GM23338 (cell line): ENCODE measurements around the gene PRKAR1A. TPM values are rescaled to one million over a fixed set of nuclear protein-coding genes. Genes with fewer than 3 reads are reported as not detected.

Experiments used
- ATAC-seq: fragments of 200-7000 bp; cut with Tn5 transposase; 3 replicates; pipeline ENCODE4 v1.9.1; 2020
- DNase-seq: peaks from one replicate; pipeline ENCODE4 v3.0.0-alpha.2; 2015; ENCODE audit warnings: low spot score
- H2AFZ ChIP-seq: fragments of 200-600 bp; sonication (generic); 2 replicates; pipeline ENCODE4 v1.8.0; 2016; ENCODE audit warnings: antibody characterized with exemption, mild to moderate bottlenecking, moderate library complexity
- H3F3A ChIP-seq: fragments of 200-600 bp; sonication (generic); replicated peaks from 2 replicates; pipeline ENCODE4 v1.8.0; 2017; ENCODE audit warnings: antibody characterized with exemption, mixed run types, low read depth
- H3K27ac ChIP-seq: fragments of 200-600 bp; sonication (generic); 2 replicates; pipeline ENCODE4 v1.6.1; 2016; ENCODE audit warnings: low read depth
- H3K27me3 ChIP-seq: fragments of 200-600 bp; sonication (generic); 2 replicates; pipeline ENCODE4 v1.8.0; 2016; ENCODE audit warnings: mild to moderate bottlenecking, mixed run types, moderate library complexity; ENCODE audit not compliant: insufficient read depth
- H3K36me3 ChIP-seq: fragments of 200-600 bp; sonication (generic); 2 replicates; pipeline ENCODE4 v1.8.0; 2016; ENCODE audit warnings: mild to moderate bottlenecking; ENCODE audit not compliant: insufficient read depth
- H3K4me1 ChIP-seq: fragments of 200-600 bp; sonication (generic); 2 replicates; pipeline ENCODE4 v1.8.0; 2016; ENCODE audit warnings: mild to moderate bottlenecking, moderate library complexity; ENCODE audit not compliant: insufficient read depth
- H3K4me2 ChIP-seq: fragments of 200-600 bp; sonication (generic); 2 replicates; pipeline ENCODE4 v1.7.1; 2017; ENCODE audit warnings: mixed run types
- H3K4me3 ChIP-seq: fragments of 200-600 bp; sonication (generic); 2 replicates; pipeline ENCODE4 v1.6.1; 2016; ENCODE audit warnings: mixed run types
- H3K79me2 ChIP-seq: fragments of 200-600 bp; sonication (generic); replicated peaks from 2 replicates; pipeline ENCODE4 v1.8.0; 2017; ENCODE audit warnings: mild to moderate bottlenecking; ENCODE audit not compliant: insufficient read depth
- H3K9me2 ChIP-seq: fragments of 200-600 bp; sonication (generic); 2 replicates; pipeline ENCODE4 v1.8.0; 2017; ENCODE audit not compliant: insufficient read depth
- H4K20me1 ChIP-seq: fragments of 200-600 bp; sonication (generic); replicated peaks from 2 replicates; pipeline ENCODE4 v1.8.0; 2017; ENCODE audit warnings: mild to moderate bottlenecking; ENCODE audit not compliant: insufficient read depth
- H3K27ac Mint-ChIP-seq: 2 replicates; pipeline ENCODE4 v1.8.0; 2020; ENCODE audit warnings: inconsistent platforms, mild to moderate bottlenecking, moderate library complexity, mixed read lengths
- H3K27me3 Mint-ChIP-seq: 3 replicates; pipeline ENCODE4 v1.8.0; 2022; ENCODE audit warnings: low read depth, mild to moderate bottlenecking, moderate library complexity, mixed read lengths, inconsistent platforms; ENCODE audit not compliant: insufficient read depth, poor library complexity
- H3K36me3 Mint-ChIP-seq: 3 replicates; pipeline ENCODE4 v1.8.0; 2021; ENCODE audit warnings: low read depth, mild to moderate bottlenecking, inconsistent platforms, moderate library complexity, mixed read lengths
- H3K4me1 Mint-ChIP-seq: 3 replicates; pipeline ENCODE4 v1.8.0; 2020; ENCODE audit warnings: mild to moderate bottlenecking, inconsistent platforms, mixed read lengths
- H3K4me3 Mint-ChIP-seq: 3 replicates; pipeline ENCODE4 v1.8.0; 2021; ENCODE audit warnings: moderate library complexity, mild to moderate bottlenecking, inconsistent platforms, mixed read lengths
- H3K9me3 Mint-ChIP-seq: 3 replicates; pipeline ENCODE4 v1.8.0; 2020; ENCODE audit warnings: moderate library complexity, mild to moderate bottlenecking, inconsistent platforms, mixed read lengths
- CREB1 ChIP-seq: fragments of 250-450 bp; sonication (Bioruptor Pico); IDR thresholded peaks from 2 replicates; pipeline ENCODE4 v1.5.0; 2020; ENCODE audit warnings: low read depth, mild to moderate bottlenecking, moderate library complexity
- CTCF ChIP-seq, 2 experiments: fragments of 200-600 bp in 1 of 2; sonication (generic) in 1 of 2; conservative IDR thresholded peaks; 2 replicates each; pipeline versions ENCODE4 v1.5.1 to v1.6.1; 2016 to 2017; ENCODE audit warnings: antibody characterized with exemption in 2 of 2, low read depth in 2 of 2, mild to moderate bottlenecking in 2 of 2, moderate library complexity in 1 of 2
- ETS1 ChIP-seq: IDR thresholded peaks from 2 replicates; pipeline ENCODE4 v1.6.1; 2016; ENCODE audit warnings: antibody characterized with exemption
- EZH2 ChIP-seq: fragments of 200-600 bp; sonication (generic); IDR thresholded peaks from one replicate; pipeline ENCODE4 v1.8.0; 2017; ENCODE audit warnings: antibody characterized with exemption, mild to moderate bottlenecking, low read depth; ENCODE audit not compliant: unreplicated experiment
- EZH2phosphoT487 ChIP-seq: fragments of 200-600 bp; sonication (generic); IDR thresholded peaks from one replicate; pipeline ENCODE4 v1.8.1; 2018; ENCODE audit warnings: antibody characterized with exemption; ENCODE audit not compliant: unreplicated experiment
- JUNB ChIP-seq: IDR thresholded peaks from one replicate; pipeline ENCODE4 v1.6.1; 2016; ENCODE audit warnings: antibody characterized with exemption; ENCODE audit not compliant: unreplicated experiment
- NANOG ChIP-seq: IDR thresholded peaks from 2 replicates; pipeline ENCODE4 v1.6.1; 2016; ENCODE audit warnings: antibody characterized with exemption, borderline replicate concordance
- POLR2AphosphoS5 ChIP-seq: IDR thresholded peaks from 2 replicates; pipeline ENCODE4 v1.6.1; 2016; ENCODE audit warnings: antibody characterized with exemption, low read depth
- REST ChIP-seq: IDR thresholded peaks from one replicate; pipeline ENCODE4 v1.6.1; 2018; ENCODE audit warnings: antibody characterized with exemption; ENCODE audit not compliant: unreplicated experiment
- STAT1 ChIP-seq: IDR thresholded peaks from one replicate; pipeline ENCODE4 v1.6.1; 2016; ENCODE audit warnings: antibody characterized with exemption; ENCODE audit not compliant: unreplicated experiment
- ZNF114 ChIP-seq: fragments of 250-450 bp; sonication (Bioruptor Pico); IDR thresholded peaks from 2 replicates; pipeline ENCODE4 v1.5.0; 2020; ENCODE audit warnings: mild to moderate bottlenecking, moderate library complexity
- ZNF331 ChIP-seq: fragments of 250-450 bp; sonication (Bioruptor Pico); IDR thresholded peaks from 2 replicates; pipeline ENCODE4 v1.5.0; 2020; ENCODE audit warnings: low read depth, mild to moderate bottlenecking, moderate library complexity
- ZNF462 ChIP-seq: fragments of 250-450 bp; sonication (Bioruptor Pico); IDR thresholded peaks from 2 replicates; pipeline ENCODE4 v1.5.0; 2020; ENCODE audit warnings: mild to moderate bottlenecking, moderate library complexity
- polyA plus RNA-seq: library from polyadenylated mRNA; unstranded; fragments of >200 nt; fragmentation: Nextera tagmentation; extraction: Ambion mirVana; gene quantifications from 2 replicates; pipeline ENCODE4 v1.2.1, GENCODE V29; 2016
- total RNA-seq: library from RNA; depleted of rRNA; stranded (reverse); fragments of >200 nt; shearing (Covaris generic); gene quantifications from 2 replicates; pipeline ENCODE4 v1.2.3, GENCODE V29; 2014

PRKAR1A gene
- total and polyA plus RNA-seq, 2 experiments from 2014 or later, result 90.1 to 100 TPM

GRCh38 chr17:68580236-68580770, 68.1 kb downstream of the PRKAR1A start:
- no peaks in the 10 kb centered on the region for H3K36me3 ChIP-seq
- no peak overlapping the region for H3K27ac ChIP-seq
- peaks cover 7% of the 10 kb centered on the region; the same call in 1 of the 2 replicates for H3K9me2 ChIP-seq
- no peak for DNase-seq
- Mint-ChIP-seq H3K27me3 (peaks cover 2% of the 10 kb centered on the region), H3K4me1 (no peaks in the 10 kb centered on the region), H3K9me3 (no peaks in the 10 kb centered on the region; the same call in 2 of the 3 replicates), H3K4me3 (no peak overlapping the region), H3K36me3 (no peaks in the 10 kb centered on the region), H3K27ac (no peak overlapping the region)
- H2AFZ ChIP-seq, result no peak overlapping the region
- H3K4me2 ChIP-seq, result no peak overlapping the region
- no peak overlapping the region for H3K4me3 ChIP-seq
- no peaks in the 10 kb centered on the region for H3K79me2 ChIP-seq
- no peaks in the 10 kb centered on the region for H3K4me1 ChIP-seq
- H3K27me3 ChIP-seq, result no peaks in the 10 kb centered on the region
- no peaks in the 10 kb centered on the region for H4K20me1 ChIP-seq
- TF ChIP-seq ZNF331 (CRISPR knock-in tag), result no peak
- TF ChIP-seq EZH2, result no peak
- TF ChIP-seq EZH2phosphoT487, result no peak
- TF ChIP-seq ZNF114, result no peak
- no peak for TF ChIP-seq POLR2AphosphoS5
- no peak for TF ChIP-seq REST
- TF ChIP-seq CREB1 (CRISPR knock-in tag), result no peak
- no peak for TF ChIP-seq NANOG
- no peak for TF ChIP-seq CTCF (conservative IDR thresholded peaks at IDR 0.05; ENCODE audit: low read depth in 2 of 2)
- TF ChIP-seq ZNF462 (CRISPR knock-in tag), result no peak
- no peak for TF ChIP-seq JUNB
- no peak for TF ChIP-seq STAT1
- no peak for TF ChIP-seq ETS1
- ATAC-seq, result no peak
- H3F3A ChIP-seq, result no peaks in the 10 kb centered on the region
